Measurements from ENCODE around the gene NUDT14. TPM values are rescaled to one million over a fixed set of nuclear protein-coding genes. Genes with fewer than 3 reads are reported as not detected.
A peak's percentile ranks its signal among the peaks of the same experiment; 100 is the strongest.

Gene NUDT14
- polyA plus RNA-seq, 3 donors = 22.0 to 37.4 (median 23.9) TPM

- Histone ChIP-seq H3K9me3 (replicated peaks in 1 of 2; ENCODE audit: control insufficient read depth in 1 of 2, insufficient read depth in 1 of 2, low read length in 2 of 2) (no peaks in the 10 kb centered on the region), H4K20me1 (ENCODE audit: insufficient read depth, low read length) (peaks cover 9% of the 10 kb centered on the region), H3K36me3 (replicated peaks in 1 of 2; ENCODE audit: control insufficient read depth in 1 of 2, insufficient read depth in 2 of 2, low read length in 2 of 2) (no peaks in the 10 kb centered on the region), H3K9ac (ENCODE audit: insufficient read depth, low read length, poor library complexity, severe bottlenecking) (no peak overlapping the region), H3K4me1 (ENCODE audit: control insufficient read depth in 1 of 2, insufficient read depth in 2 of 2, low read length in 2 of 2) (peaks cover 0 to 7% of the 10 kb centered on the region in 2 donors), H3K4me3 (replicated peaks in 1 of 3; ENCODE audit: low read depth in 2 of 3, low read length in 3 of 3) (no peak overlapping the region), H2AFZ (ENCODE audit: insufficient read depth, low read depth, low read length, poor library complexity, severe bottlenecking) (no peak overlapping the region), H3K79me2 (ENCODE audit: insufficient read depth, low read length) (no peaks in the 10 kb centered on the region), H3K4me2 (replicated peaks; ENCODE audit: extremely low read depth, low read length, poor library complexity, severe bottlenecking) (peak overlapping the region; percentile 29), H3K27ac (ENCODE audit: low read depth in 1 of 2, low read length in 2 of 2) (no peak overlapping the region), H3K27me3 (ENCODE audit: control insufficient read depth in 2 of 2, insufficient read depth in 2 of 2, low read length in 2 of 2) (peaks cover 17 to 59% of the 10 kb centered on the region in 2 donors)
- DNase-seq = no peak
- Mint-ChIP-seq H3K27me3 (ENCODE audit: low read depth in 3 of 3) (peaks cover 51 to 78% (median 53%) of the 10 kb centered on the region in 3 donors), H3K36me3 (no peaks in the 10 kb centered on the region), H3K4me3 (peak overlapping the region; percentile 56 to 81), H3K27ac (no peak overlapping the region), H3K9me3 (peaks cover 0 to 15% (median 4%) of the 10 kb centered on the region in 7 donors), H3K4me1 (peaks cover 2% of the 10 kb centered on the region)
- TF ChIP-seq CTCF (IDR thresholded peaks at IDR 0.05) = peak; percentile 26
- intact Hi-C loops (cut with micrococcal nuclease) = no loop called here
- WGBS (ENCODE audit: insufficient coverage) = 4% methylated on average over 54 of the region's 54 CpGs
Observed at GRCh38 chr14:105168979-105169507, 12.1 kb downstream of the NUDT14 start.

- Mint-ChIP-seq H3K27ac (no peak within 1 kb of the TSS), H3K4me3 (peak within 1 kb of the TSS; percentile 56 to 81), H3K27me3 (ENCODE audit: low read depth in 3 of 3) (peaks cover 50 to 73% (median 51%) of the 10 kb centered on the region in 3 donors), H3K36me3 (no peaks in the 10 kb centered on the region), H3K4me1 (peaks cover 2% of the 10 kb centered on the region), H3K9me3 (peaks cover 0 to 13% (median 4%) of the 10 kb centered on the region in 7 donors)
- H3K4me2 ChIP-seq (replicated peaks; ENCODE audit: extremely low read depth, low read length, poor library complexity, severe bottlenecking) = peak within 1 kb of the TSS; percentile 50
- H3K79me2 ChIP-seq (ENCODE audit: insufficient read depth, low read length) = no peaks in the 10 kb centered on the region
- peak within 1 kb of the TSS in 1 of 3 experiments; percentile 28 for H3K4me3 ChIP-seq (replicated peaks in 1 of 3; ENCODE audit: low read depth in 2 of 3, low read length in 3 of 3)
- no peaks in the 10 kb centered on the region for H3K36me3 ChIP-seq (replicated peaks in 1 of 2; ENCODE audit: control insufficient read depth in 1 of 2, insufficient read depth in 2 of 2, low read length in 2 of 2)
- DNase-seq = no peak
- H4K20me1 ChIP-seq (ENCODE audit: insufficient read depth, low read length) = peaks cover 9% of the 10 kb centered on the region
- no peak for TF ChIP-seq CTCF (IDR thresholded peaks at IDR 0.05)
- no peak within 1 kb of the TSS for H3K9ac ChIP-seq (ENCODE audit: insufficient read depth, low read length, poor library complexity, severe bottlenecking)
- WGBS (ENCODE audit: insufficient coverage) = under 1% methylated on average over 84 of the region's 84 CpGs
- H3K27ac ChIP-seq (ENCODE audit: low read depth in 1 of 2, low read length in 2 of 2) = no peak within 1 kb of the TSS
- intact Hi-C loops (cut with micrococcal nuclease) = no loop called here
- H3K27me3 ChIP-seq (ENCODE audit: control insufficient read depth in 2 of 2, insufficient read depth in 2 of 2, low read length in 2 of 2) = peaks cover 17 to 54% of the 10 kb centered on the region in 2 donors
- H3K4me1 ChIP-seq (ENCODE audit: control insufficient read depth in 1 of 2, insufficient read depth in 2 of 2, low read length in 2 of 2) = peaks cover 0 to 5% of the 10 kb centered on the region in 2 donors
- H3K9me3 ChIP-seq (replicated peaks in 1 of 2; ENCODE audit: control insufficient read depth in 1 of 2, insufficient read depth in 1 of 2, low read length in 2 of 2) = no peaks in the 10 kb centered on the region
- H2AFZ ChIP-seq (ENCODE audit: insufficient read depth, low read depth, low read length, poor library complexity, severe bottlenecking) = no peak within 1 kb of the TSS
Observed at GRCh38 chr14:105168496-105168978, 12.6 kb downstream of the NUDT14 start, which contains the start of gene JAG2. JAG2 (minus strand) TSS chr14:105168776; CDS start chr14:105168420, 356 bp downstream.
